Testis (tissue), 2 donors: Measurements from ENCODE around the gene SHISA4.

Experiments
- CTCF ChIP-seq, 3 experiments: fragments of 450-650 bp in 2 of 3; fragments of 200-600 bp in 1 of 3; sonication (generic) in 1 of 3; IDR thresholded peaks; one replicate each; pipeline ENCODE4 v1.5.1; 2016 to 2019; ENCODE audit warnings: antibody characterized with exemption in 3 of 3, mild to moderate bottlenecking in 2 of 3, moderate library complexity in 1 of 3
- POLR2A ChIP-seq: fragments of 450-650 bp; IDR thresholded peaks from one replicate; pipeline ENCODE4 v1.6.1; 2017; ENCODE audit warnings: antibody characterized with exemption, mild to moderate bottlenecking, moderate library complexity

- TF ChIP-seq CTCF (IDR thresholded peaks at IDR 0.05) (no peak), POLR2A (no peak)
Measured at GRCh38 chr1:201840055-201840454, 48.6 kb upstream of the SHISA4 start.
